Jurkat, Clone E6-1 (cell line): Measurements from ENCODE around the gene LRRC7.
"Not testable (repeated sequence)": the region's sequence is repeated elsewhere in the genome, so short reads cannot be mapped to it uniquely, and the experiment has no call there.

Source experiments
- DNase-seq: peaks from one replicate; pipeline ENCODE4 v3.0.0-alpha.2; 2011; ENCODE audit warnings: low read depth, low spot score
- H3K4me3 ChIP-seq: 2 replicates; pipeline ENCODE4 v1.5.1; 2011; ENCODE audit warnings: mild to moderate bottlenecking, low read length, control low read depth, moderate library complexity

Gene LRRC7

DNA sequence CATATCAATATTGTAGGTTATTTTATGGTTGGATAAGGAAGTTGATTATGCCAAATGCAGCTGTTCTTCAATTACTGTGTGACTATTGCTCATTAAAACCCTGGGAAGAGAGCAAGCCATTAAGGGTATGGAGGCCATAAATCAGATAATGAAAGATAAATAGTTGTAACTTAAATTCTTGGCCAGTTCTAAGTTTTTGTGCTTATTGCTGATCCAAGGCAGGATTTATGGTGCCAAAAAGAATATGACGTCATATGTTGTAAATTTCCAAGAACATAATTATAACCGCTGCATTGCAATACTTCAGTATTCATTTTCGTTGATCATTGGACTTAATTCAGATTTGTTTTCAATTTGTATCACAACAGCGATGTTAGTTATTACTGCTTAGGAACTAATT is 426.1 kb downstream of the LRRC7 start:
- no peak overlapping the region for H3K4me3 ChIP-seq
- DNase-seq = no peak

- no peak for DNase-seq
- H3K4me3 ChIP-seq = no peak overlapping the region
These were observed 426.5 kb downstream of the LRRC7 start for GRCh38 chr1:69994241-69994640.

- DNase-seq = no peak
- no peak overlapping the region for H3K4me3 ChIP-seq
These were observed 431.1 kb downstream of the LRRC7 start for GRCh38 chr1:69998847-69999246.

- no peak for DNase-seq
- H3K4me3 ChIP-seq = no peak overlapping the region
These were observed 435.6 kb downstream of the LRRC7 start for GRCh38 chr1:70003211-70003908.

- DNase-seq = no peak
- H3K4me3 ChIP-seq = no peak overlapping the region
These were observed 437.8 kb downstream of the LRRC7 start for GRCh38 chr1:70005386-70006034.

DNA sequence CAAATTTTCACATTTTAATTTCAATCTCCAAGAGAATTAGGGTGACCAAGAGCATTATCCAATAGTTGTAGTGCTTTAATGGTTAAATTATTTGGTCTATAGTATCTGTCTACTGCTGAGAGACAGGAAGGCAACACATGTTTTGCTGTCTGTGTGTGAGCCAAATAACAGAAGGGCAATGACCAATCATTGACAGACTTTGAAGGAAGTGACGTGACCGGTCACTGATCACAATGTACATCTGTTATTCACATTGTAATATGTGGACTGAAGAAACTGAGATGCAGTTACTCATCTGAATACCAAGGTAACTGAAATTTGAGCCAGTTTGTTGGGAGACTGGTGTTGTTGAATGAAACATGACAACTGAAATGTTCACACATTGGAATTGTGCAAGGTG is 440.9 kb downstream of the LRRC7 start:
- H3K4me3 ChIP-seq = no peak overlapping the region
- DNase-seq = no peak

DNA sequence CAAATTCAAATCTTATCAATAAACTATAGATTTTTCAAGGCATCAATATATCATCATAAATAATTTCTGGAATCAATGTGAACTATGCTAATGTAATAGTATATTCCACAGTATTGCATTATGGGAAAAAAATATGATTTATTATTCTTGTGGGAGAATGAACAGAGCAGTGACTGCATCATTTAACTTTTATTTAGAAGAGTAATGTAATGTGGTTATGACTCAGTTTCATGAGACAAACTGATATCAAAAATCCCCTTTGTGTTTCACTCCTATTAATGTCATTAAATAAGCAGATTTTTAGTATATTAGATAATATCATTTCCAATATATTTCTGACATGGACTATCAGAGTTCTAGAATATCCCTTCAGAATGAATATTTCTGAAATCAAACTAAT is 450.0 kb downstream of the LRRC7 start:
- DNase-seq = no peak
- H3K4me3 ChIP-seq = no peak overlapping the region

GRCh38 chr1:70024272-70024671 is 456.6 kb downstream of the LRRC7 start:
- no peak for DNase-seq
- no peak overlapping the region for H3K4me3 ChIP-seq

- DNase-seq = no peak
- no peak overlapping the region for H3K4me3 ChIP-seq
These were observed 457.3 kb downstream of the LRRC7 start for GRCh38 chr1:70025052-70025451.

- H3K4me3 ChIP-seq = no peak overlapping the region
- no peak for DNase-seq
These were observed 458.1 kb downstream of the LRRC7 start for GRCh38 chr1:70025846-70026245.

DNA sequence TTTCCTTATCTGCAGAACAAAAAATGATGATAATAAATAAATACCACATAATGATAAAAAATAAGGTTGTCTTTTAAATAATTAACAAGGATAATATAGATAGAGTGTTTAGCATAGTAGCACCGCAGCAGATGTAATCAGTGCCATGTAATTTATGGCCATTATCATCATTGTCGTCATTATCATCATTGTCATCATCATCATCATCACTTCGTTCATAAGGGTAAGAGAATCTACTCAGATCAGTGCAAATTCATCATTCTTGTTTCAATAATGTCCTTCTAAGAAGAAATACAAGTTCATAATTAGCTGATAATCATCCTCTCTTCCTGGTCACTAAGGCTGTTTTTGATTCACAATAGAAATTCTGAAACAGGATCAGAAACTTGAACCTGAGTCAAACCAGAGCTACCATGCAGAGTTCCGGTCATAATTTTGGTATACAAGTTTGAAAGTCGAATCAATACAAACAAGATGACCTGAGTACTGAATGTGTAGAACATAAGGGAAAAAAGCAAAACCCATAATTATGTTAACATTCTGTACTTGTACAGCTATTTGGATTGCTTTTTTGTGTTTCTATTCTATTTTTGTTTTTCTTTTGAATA is 465.6 kb downstream of the LRRC7 start:
- no peak for DNase-seq
- H3K4me3 ChIP-seq = no peak overlapping the region

GRCh38 chr1:70033936-70034335 is 466.2 kb downstream of the LRRC7 start:
- no peak for DNase-seq
- H3K4me3 ChIP-seq = no peak overlapping the region

- no peak for DNase-seq
- no peak overlapping the region for H3K4me3 ChIP-seq
These were observed 466.7 kb downstream of the LRRC7 start for GRCh38 chr1:70034403-70034802.

DNA sequence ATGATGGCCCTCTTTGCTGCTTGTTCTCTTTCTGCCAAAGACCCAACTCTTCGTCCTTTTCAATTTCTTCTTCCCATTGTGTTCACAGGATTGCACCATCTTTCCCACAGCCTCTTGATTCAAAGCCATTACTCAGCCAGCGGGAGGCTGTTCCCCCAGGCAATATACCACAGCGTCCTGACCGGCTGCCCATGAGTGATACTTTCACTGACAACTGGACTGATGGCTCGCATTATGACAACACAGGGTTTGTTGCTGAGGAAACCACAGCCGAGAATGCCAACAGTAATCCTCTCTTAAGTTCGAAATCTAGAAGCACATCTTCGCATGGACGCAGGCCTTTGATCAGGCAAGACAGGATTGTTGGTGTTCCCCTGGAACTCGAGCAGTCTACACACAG is 470.3 kb downstream of the LRRC7 start:
- no peak for DNase-seq
- no peak overlapping the region for H3K4me3 ChIP-seq

DNA sequence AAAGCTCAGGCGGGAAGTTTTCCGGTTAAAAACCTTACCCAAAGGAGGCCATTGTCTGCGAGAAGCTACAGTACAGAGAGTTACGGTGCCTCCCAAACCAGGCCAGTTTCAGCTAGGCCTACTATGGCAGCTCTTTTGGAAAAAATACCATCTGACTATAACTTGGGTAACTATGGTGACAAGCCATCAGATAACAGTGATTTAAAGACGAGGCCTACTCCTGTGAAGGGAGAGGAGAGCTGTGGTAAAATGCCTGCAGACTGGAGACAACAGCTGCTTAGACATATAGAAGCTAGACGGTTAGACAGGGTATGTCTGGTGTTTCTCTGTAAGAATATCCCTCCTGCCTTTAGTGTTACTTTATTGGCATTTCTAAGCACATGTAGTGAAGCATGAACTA is 471.8 kb downstream of the LRRC7 start:
- H3K4me3 ChIP-seq = no peak overlapping the region
- DNase-seq = no peak

- DNase-seq = no peak
- H3K4me3 ChIP-seq = no peak overlapping the region
These were observed 473.8 kb downstream of the LRRC7 start for GRCh38 chr1:70041317-70042045.

DNA sequence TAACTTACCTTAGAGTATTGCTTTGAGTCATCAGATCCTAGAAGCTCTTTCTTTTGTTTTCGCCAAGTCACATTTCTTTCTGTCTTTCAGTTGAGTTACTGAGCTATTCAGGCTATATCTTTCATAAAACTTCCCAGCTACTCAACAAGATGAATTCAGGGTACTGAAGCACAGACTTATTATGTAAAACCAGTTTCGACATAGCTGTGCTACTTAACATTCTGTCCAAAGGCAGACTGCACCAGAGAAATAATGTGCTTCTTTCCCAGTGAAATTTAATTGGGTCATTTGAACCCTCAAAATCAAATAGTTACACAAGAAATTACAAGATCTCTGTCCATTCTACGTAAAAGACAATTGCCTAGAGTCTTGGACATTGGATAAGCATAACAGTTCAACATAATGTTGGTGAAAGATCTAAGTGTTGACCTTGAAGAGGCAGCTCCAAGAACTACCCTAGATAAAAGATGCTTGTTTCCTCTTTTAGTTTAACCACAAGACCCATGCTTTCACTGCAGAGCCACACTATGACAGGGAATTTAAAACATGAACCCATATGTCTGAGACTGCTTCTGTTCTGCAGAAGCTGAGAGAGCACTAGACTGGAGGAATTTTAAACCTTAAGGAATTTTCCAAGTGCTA is 474.5 kb downstream of the LRRC7 start:
- no peak for DNase-seq
- no peak overlapping the region for H3K4me3 ChIP-seq

DNA sequence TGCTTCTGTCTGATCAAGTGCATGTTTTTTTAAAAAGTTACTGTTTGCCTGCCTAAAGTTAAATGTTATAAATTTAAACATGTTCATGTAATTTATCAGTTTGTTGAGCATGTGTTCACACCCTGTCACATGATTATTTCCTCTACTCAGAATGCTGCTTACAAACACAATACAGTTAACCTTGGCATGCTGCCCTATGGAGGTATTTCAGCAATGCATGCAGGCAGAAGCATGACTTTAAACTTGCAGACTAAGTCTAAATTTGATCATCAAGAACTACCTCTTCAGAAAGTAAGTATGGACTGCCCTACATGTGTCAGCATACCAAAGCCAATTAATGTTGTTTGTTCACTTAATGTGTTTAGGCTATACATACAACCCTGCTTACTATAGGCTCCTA is 476.1 kb downstream of the LRRC7 start:
- no peak overlapping the region for H3K4me3 ChIP-seq
- no peak for DNase-seq

DNA sequence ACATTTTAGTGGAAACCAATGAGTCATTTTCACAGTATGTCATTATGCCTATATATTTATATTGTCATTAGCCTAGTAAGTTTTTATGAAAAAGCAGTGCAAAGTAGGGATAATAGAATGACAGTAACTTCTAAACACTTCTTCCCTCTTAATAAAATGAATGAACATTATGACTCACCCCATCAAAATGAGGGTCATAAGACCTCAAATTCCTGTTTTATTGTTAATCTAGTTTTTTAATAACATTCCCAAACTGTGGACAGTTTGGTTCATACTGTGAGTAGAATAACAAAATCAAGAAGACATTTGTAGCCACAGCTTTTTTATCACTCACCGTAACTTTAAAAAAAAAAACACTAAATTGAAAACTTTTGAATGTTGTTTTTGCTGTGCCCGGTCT is 477.1 kb downstream of the LRRC7 start:
- no peak for DNase-seq
- H3K4me3 ChIP-seq = no peak overlapping the region

- H3K4me3 ChIP-seq, DNase-seq: not testable (repeated sequence)
These were observed 477.9 kb downstream of the LRRC7 start for GRCh38 chr1:70045581-70045980.
